MM.1S (cell line): ENCODE data around the gene C16orf89.

ENCODE experiments used
- EZH2 ChIP-seq: fragments of 300-600 bp; sonication (generic); optimal IDR thresholded peaks from 2 replicates; pipeline ENCODE3; 2017; ENCODE audit warnings: low read depth, mild to moderate bottlenecking, antibody characterized with exemption, low read length, mixed read lengths
- TF ChIP-seq, protein P1 (sequence below): fragments of 300-600 bp; sonication (generic); IDR thresholded peaks from 2 replicates; pipeline ENCODE4 v1.5.1; 2016; ENCODE audit warnings: antibody characterized with exemption, low read length, mixed read lengths

DNA sequence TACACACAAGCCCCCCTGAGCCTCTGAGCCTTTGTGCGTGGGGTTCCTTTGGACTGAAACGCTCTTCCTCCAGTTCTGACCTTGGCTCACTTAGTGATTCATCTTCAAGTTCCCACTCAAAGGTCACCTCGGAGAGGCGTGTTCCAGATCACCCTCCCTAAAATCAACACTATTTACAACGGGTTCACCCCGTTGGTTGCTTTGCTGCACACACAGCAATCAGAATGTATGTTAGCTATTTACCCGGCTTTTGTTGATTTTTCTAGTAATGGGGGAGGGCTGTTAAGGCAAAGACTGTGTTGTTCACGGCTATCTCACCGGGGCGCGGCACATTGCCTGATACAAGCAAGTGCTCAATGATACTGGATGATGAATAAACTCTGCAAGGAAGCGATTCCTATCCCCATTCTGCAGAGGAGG, 33.0 kb downstream of the C16orf89 start:
- TF ChIP-seq, protein P1, sequence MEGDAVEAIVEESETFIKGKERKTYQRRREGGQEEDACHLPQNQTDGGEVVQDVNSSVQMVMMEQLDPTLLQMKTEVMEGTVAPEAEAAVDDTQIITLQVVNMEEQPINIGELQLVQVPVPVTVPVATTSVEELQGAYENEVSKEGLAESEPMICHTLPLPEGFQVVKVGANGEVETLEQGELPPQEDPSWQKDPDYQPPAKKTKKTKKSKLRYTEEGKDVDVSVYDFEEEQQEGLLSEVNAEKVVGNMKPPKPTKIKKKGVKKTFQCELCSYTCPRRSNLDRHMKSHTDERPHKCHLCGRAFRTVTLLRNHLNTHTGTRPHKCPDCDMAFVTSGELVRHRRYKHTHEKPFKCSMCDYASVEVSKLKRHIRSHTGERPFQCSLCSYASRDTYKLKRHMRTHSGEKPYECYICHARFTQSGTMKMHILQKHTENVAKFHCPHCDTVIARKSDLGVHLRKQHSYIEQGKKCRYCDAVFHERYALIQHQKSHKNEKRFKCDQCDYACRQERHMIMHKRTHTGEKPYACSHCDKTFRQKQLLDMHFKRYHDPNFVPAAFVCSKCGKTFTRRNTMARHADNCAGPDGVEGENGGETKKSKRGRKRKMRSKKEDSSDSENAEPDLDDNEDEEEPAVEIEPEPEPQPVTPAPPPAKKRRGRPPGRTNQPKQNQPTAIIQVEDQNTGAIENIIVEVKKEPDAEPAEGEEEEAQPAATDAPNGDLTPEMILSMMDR, result no peak
- no peak for TF ChIP-seq EZH2
